Vagina (tissue), 2 donors: ENCODE results near the gene AKT1S1.

Source experiments
- POLR2A ChIP-seq, 2 donors: fragments of 450-650 bp; IDR thresholded peaks; one replicate each; pipeline ENCODE4 v1.6.1; 2017; ENCODE audit warnings: antibody characterized with exemption in 2 of 2, mild to moderate bottlenecking in 2 of 2, moderate library complexity in 2 of 2
- POLR2AphosphoS5 ChIP-seq, 2 donors: sonication (generic); formaldehyde crosslinking; IDR thresholded peaks; one replicate each; pipeline ENCODE4 v1.9.0; 2017; ENCODE audit warnings: antibody characterized with exemption in 2 of 2, mild to moderate bottlenecking in 2 of 2, low read depth in 1 of 2; ENCODE audit not compliant: insufficient read depth in 1 of 2
- TF ChIP-seq, protein P1 (sequence below), 3 experiments: fragments of 450-650 bp in 2 of 3; fragments of 200-600 bp in 1 of 3; sonication (generic) in 1 of 3; IDR thresholded peaks; one replicate each; pipeline ENCODE4 v1.5.1; 2017 to 2019; ENCODE audit warnings: antibody characterized with exemption in 3 of 3, mild to moderate bottlenecking in 2 of 3, moderate library complexity in 2 of 3

DNA sequence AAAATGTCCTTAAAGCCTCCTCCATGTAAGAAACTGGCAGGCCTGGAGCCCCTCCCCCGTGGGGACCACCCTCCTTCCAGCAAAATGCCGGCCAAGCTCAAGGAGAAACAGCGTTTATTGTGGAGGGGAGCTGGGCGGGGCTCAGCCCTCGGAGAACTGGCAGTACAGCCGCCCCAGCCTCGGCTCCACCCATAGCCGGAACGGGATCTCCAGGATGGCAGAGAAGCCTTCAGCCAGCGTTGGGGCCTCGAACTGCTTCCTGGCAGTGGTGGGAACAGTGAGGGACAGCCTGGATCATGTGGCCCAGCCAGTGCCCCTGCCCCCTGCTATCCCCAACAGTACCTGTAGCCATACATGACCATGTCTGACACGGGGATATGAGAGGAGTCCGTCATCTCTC lies 16.0 kb downstream of the AKT1S1 start:
- TF ChIP-seq, protein P1, sequence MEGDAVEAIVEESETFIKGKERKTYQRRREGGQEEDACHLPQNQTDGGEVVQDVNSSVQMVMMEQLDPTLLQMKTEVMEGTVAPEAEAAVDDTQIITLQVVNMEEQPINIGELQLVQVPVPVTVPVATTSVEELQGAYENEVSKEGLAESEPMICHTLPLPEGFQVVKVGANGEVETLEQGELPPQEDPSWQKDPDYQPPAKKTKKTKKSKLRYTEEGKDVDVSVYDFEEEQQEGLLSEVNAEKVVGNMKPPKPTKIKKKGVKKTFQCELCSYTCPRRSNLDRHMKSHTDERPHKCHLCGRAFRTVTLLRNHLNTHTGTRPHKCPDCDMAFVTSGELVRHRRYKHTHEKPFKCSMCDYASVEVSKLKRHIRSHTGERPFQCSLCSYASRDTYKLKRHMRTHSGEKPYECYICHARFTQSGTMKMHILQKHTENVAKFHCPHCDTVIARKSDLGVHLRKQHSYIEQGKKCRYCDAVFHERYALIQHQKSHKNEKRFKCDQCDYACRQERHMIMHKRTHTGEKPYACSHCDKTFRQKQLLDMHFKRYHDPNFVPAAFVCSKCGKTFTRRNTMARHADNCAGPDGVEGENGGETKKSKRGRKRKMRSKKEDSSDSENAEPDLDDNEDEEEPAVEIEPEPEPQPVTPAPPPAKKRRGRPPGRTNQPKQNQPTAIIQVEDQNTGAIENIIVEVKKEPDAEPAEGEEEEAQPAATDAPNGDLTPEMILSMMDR (IDR thresholded peaks at IDR 0.05): no peak
- TF ChIP-seq POLR2A (IDR thresholded peaks at IDR 0.05) (no peak), POLR2AphosphoS5 (IDR thresholded peaks at IDR 0.05; ENCODE audit: insufficient read depth in 1 of 2, low read depth in 1 of 2) (no peak)
